Astrocyte (in vitro differentiated cells and primary cell): ENCODE data around the gene PARG. TPM values are rescaled to one million over a fixed set of nuclear protein-coding genes. Genes with fewer than 3 reads are reported as not detected.
"Not testable (repeated sequence)": the region's sequence is repeated elsewhere in the genome, so short reads cannot be mapped to it uniquely, and the experiment has no call there.

ENCODE experiments used
- DNase-seq: peaks from one replicate; pipeline ENCODE4 v3.0.0-alpha.2; 2010; ENCODE audit warnings: low read depth
- FAIRE-seq: peaks from 2 replicates; lab custom pipeline; 2011; peaks lifted over from hg19 to GRCh38; lab: Jason Lieb, UNC
- H2AFZ ChIP-seq: 2 replicates; pipeline ENCODE4 v1.6.0; 2012; ENCODE audit warnings: low read depth, low read length, inconsistent platforms
- H3K27ac ChIP-seq: 2 replicates; pipeline ENCODE4 v1.5.1; 2011; ENCODE audit warnings: low read depth, low read length, inconsistent platforms
- H3K27me3 ChIP-seq: 2 replicates; pipeline ENCODE4 v1.6.0; 2011; ENCODE audit warnings: low read length, inconsistent platforms; ENCODE audit not compliant: insufficient read depth
- H3K36me3 ChIP-seq: 2 replicates; pipeline ENCODE4 v1.5.1; 2011; ENCODE audit warnings: low read length, inconsistent platforms; ENCODE audit not compliant: insufficient read depth
- H3K4me1 ChIP-seq: 2 replicates; pipeline ENCODE4 v1.5.1; 2011; ENCODE audit warnings: low read length, inconsistent platforms; ENCODE audit not compliant: insufficient read depth
- H3K4me2 ChIP-seq: 2 replicates; pipeline ENCODE4 v1.6.0; 2012; ENCODE audit warnings: low read length, inconsistent platforms
- H3K4me3 ChIP-seq: 2 replicates; pipeline ENCODE4 v1.5.1; 2011; ENCODE audit warnings: low read depth, mild to moderate bottlenecking, low read length, inconsistent platforms; ENCODE audit not compliant: insufficient read depth
- H3K79me2 ChIP-seq: 2 replicates; pipeline ENCODE4 v1.6.0; 2012; ENCODE audit warnings: mild to moderate bottlenecking, low read length, inconsistent platforms; ENCODE audit not compliant: insufficient read depth
- H3K9ac ChIP-seq: 2 replicates; pipeline ENCODE4 v1.6.0; 2012; ENCODE audit warnings: mild to moderate bottlenecking, low read length, inconsistent platforms
- H3K9me3 ChIP-seq: 2 replicates; pipeline ENCODE4 v1.5.1; 2012; ENCODE audit warnings: low read depth, mild to moderate bottlenecking, low read length, inconsistent platforms; ENCODE audit not compliant: insufficient read depth
- H4K20me1 ChIP-seq: 2 replicates; pipeline ENCODE4 v1.6.0; 2012; ENCODE audit warnings: low read length, inconsistent platforms; ENCODE audit not compliant: insufficient read depth
- H3K27ac Mint-ChIP-seq: one replicate; pipeline ENCODE4 v1.8.0; 2021; ENCODE audit warnings: mild to moderate bottlenecking, mixed read lengths; ENCODE audit not compliant: unreplicated experiment
- H3K27me3 Mint-ChIP-seq: one replicate; pipeline ENCODE4 v1.8.0; 2021; ENCODE audit warnings: low read depth, mixed read lengths; ENCODE audit not compliant: unreplicated experiment
- H3K36me3 Mint-ChIP-seq: one replicate; pipeline ENCODE4 v1.8.0; 2021; ENCODE audit warnings: low read depth, mixed read lengths; ENCODE audit not compliant: unreplicated experiment
- H3K4me1 Mint-ChIP-seq: one replicate; pipeline ENCODE4 v1.8.0; 2021; ENCODE audit warnings: low read depth, mixed read lengths; ENCODE audit not compliant: unreplicated experiment
- H3K4me3 Mint-ChIP-seq: one replicate; pipeline ENCODE4 v1.8.0; 2021; ENCODE audit warnings: mild to moderate bottlenecking, moderate library complexity, mixed read lengths; ENCODE audit not compliant: unreplicated experiment
- H3K9me3 Mint-ChIP-seq: one replicate; pipeline ENCODE4 v1.8.0; 2021; ENCODE audit warnings: mild to moderate bottlenecking, mixed read lengths; ENCODE audit not compliant: unreplicated experiment
- EZH2 ChIP-seq: IDR thresholded peaks from 2 replicates; pipeline ENCODE4 v1.6.1; 2012; ENCODE audit warnings: mild to moderate bottlenecking, low read length, inconsistent platforms; ENCODE audit not compliant: insufficient read depth
- total RNA-seq: library from RNA; stranded (reverse); gene quantifications from 2 replicates; pipeline ENCODE4 v1.2.1, GENCODE V29; 2021
- TF ChIP-seq, protein P1 (sequence below): IDR thresholded peaks from 2 replicates; pipeline ENCODE4 v1.5.1; 2011; ENCODE audit warnings: low read depth, mild to moderate bottlenecking, inconsistent platforms, low read length, moderate library complexity; ENCODE audit not compliant: insufficient read depth

PARG gene
- total RNA-seq, 1 donor from 2014 or later, result 37.7 TPM

GRCh38 chr10:49775014-49775413, 166.8 kb downstream of the PARG start:
- DNase-seq, result no peak
- Histone ChIP-seq H3K9me3 (no peaks in the 10 kb centered on the region), H3K79me2 (no peaks in the 10 kb centered on the region), H3K4me1 (no peaks in the 10 kb centered on the region), H3K27ac (no peak overlapping the region), H4K20me1 (no peaks in the 10 kb centered on the region), H3K36me3 (no peaks in the 10 kb centered on the region), H2AFZ (no peak overlapping the region), H3K9ac (no peak overlapping the region), H3K4me2 (no peak overlapping the region), H3K27me3 (peaks cover 7% of the 10 kb centered on the region), H3K4me3 (no peak overlapping the region)
- no peak for FAIRE-seq
- no peaks in the 10 kb centered on the region for H3K36me3 Mint-ChIP-seq
- peaks cover 11% of the 10 kb centered on the region for H3K27me3 Mint-ChIP-seq
- H3K4me3 Mint-ChIP-seq, result no peak overlapping the region
- H3K4me1 Mint-ChIP-seq, result no peaks in the 10 kb centered on the region
- H3K9me3 Mint-ChIP-seq, result no peaks in the 10 kb centered on the region
- H3K27ac Mint-ChIP-seq, result no peak overlapping the region
- TF ChIP-seq, protein P1, sequence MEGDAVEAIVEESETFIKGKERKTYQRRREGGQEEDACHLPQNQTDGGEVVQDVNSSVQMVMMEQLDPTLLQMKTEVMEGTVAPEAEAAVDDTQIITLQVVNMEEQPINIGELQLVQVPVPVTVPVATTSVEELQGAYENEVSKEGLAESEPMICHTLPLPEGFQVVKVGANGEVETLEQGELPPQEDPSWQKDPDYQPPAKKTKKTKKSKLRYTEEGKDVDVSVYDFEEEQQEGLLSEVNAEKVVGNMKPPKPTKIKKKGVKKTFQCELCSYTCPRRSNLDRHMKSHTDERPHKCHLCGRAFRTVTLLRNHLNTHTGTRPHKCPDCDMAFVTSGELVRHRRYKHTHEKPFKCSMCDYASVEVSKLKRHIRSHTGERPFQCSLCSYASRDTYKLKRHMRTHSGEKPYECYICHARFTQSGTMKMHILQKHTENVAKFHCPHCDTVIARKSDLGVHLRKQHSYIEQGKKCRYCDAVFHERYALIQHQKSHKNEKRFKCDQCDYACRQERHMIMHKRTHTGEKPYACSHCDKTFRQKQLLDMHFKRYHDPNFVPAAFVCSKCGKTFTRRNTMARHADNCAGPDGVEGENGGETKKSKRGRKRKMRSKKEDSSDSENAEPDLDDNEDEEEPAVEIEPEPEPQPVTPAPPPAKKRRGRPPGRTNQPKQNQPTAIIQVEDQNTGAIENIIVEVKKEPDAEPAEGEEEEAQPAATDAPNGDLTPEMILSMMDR, result no peak
- TF ChIP-seq EZH2, result no peak

DNA sequence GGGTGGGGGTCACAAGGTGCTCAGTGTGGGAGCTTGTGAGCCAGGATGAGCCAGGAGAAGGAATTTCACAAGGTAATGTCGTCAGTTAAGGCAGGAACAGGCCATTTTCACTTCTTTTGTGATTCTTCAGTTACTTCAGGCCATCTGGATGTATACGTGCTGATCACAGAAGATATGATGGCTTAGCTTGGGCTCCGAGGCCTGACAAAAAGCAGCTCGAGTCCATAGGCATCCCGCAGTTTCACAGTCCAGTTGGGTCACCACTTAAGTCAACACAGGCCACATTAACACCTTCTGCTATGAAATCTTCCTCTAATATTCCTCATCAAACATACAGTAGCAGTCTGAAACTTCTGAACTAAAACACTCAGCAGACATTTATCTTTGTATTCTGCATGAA, 168.9 kb downstream of the PARG start:
- not testable (repeated sequence) for FAIRE-seq

DNA sequence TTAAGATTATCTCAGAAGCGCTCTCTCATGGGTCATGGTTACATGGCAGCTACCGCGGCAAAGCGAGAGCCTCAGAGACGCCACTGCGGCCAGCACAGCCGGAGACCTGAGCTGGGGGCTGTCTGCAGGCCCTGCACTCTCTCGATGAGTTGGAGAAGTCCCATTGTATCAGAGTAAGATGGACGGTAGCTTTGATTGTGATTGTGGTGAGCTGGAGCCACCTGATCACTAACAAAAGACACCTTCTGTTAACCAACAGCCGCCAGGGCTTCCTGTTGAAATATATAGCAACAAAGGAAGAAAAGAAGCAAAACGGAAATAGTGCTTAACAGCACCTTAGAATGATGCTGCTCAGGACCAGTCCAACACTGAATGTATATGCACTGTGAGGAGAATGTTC, 170.8 kb downstream of the PARG start:
- not testable (repeated sequence) for H2AFZ ChIP-seq, H3K9ac ChIP-seq, H3K4me2 ChIP-seq, H3K4me1 ChIP-seq, H3K9me3 Mint-ChIP-seq, H3K9me3 ChIP-seq, H3K79me2 ChIP-seq, H3K4me3 ChIP-seq, DNase-seq, H3K27ac ChIP-seq, H3K36me3 Mint-ChIP-seq, H3K4me1 Mint-ChIP-seq, FAIRE-seq, H4K20me1 ChIP-seq, H3K4me3 Mint-ChIP-seq, H3K36me3 ChIP-seq
- Mint-ChIP-seq H3K27ac (peak overlapping the region; percentile 70), H3K27me3 (peaks cover 28% of the 10 kb centered on the region)
- peaks cover 33% of the 10 kb centered on the region for H3K27me3 ChIP-seq

More for the DNA sequence above, 168.9 kb downstream of the PARG start:
- not testable (repeated sequence) for H3K9ac ChIP-seq, H3K79me2 ChIP-seq, H3K9me3 Mint-ChIP-seq, H3K4me3 Mint-ChIP-seq, H3K27ac Mint-ChIP-seq, DNase-seq, H3K4me3 ChIP-seq, H3K4me1 ChIP-seq, H3K27ac ChIP-seq, H3K36me3 Mint-ChIP-seq, H3K4me2 ChIP-seq, H3K9me3 ChIP-seq, H4K20me1 ChIP-seq, H3K36me3 ChIP-seq, H2AFZ ChIP-seq, H3K4me1 Mint-ChIP-seq
- peaks cover 19% of the 10 kb centered on the region for H3K27me3 ChIP-seq
- peaks cover 19% of the 10 kb centered on the region for H3K27me3 Mint-ChIP-seq

GRCh38 chr10:49769692-49770091, 172.1 kb downstream of the PARG start:
- no peak overlapping the region for H3K4me3 ChIP-seq
- H3K27me3 Mint-ChIP-seq, result peaks cover 28% of the 10 kb centered on the region
- H3K36me3 Mint-ChIP-seq, result no peaks in the 10 kb centered on the region
- H3K9ac ChIP-seq, result no peak overlapping the region
- no peak overlapping the region for H3K27ac ChIP-seq
- H3K9me3 ChIP-seq, result peaks cover 4% of the 10 kb centered on the region
- H3K27me3 ChIP-seq, result peaks cover 32% of the 10 kb centered on the region
- no peak overlapping the region for H2AFZ ChIP-seq
- no peaks in the 10 kb centered on the region for H3K9me3 Mint-ChIP-seq
- H3K4me1 ChIP-seq, result no peaks in the 10 kb centered on the region
- DNase-seq (no peak), FAIRE-seq (no peak)
- H3K27ac Mint-ChIP-seq, result no peak overlapping the region
- no peaks in the 10 kb centered on the region for H3K4me1 Mint-ChIP-seq
- no peaks in the 10 kb centered on the region for H3K36me3 ChIP-seq
- H3K79me2 ChIP-seq, result no peaks in the 10 kb centered on the region
- no peak overlapping the region for H3K4me2 ChIP-seq
- H4K20me1 ChIP-seq, result no peaks in the 10 kb centered on the region
- TF ChIP-seq EZH2, result no peak
- TF ChIP-seq, protein P1, result no peak
- no peak overlapping the region for H3K4me3 Mint-ChIP-seq
